ENCODE data around the gene ADAMTS15.

DNA sequence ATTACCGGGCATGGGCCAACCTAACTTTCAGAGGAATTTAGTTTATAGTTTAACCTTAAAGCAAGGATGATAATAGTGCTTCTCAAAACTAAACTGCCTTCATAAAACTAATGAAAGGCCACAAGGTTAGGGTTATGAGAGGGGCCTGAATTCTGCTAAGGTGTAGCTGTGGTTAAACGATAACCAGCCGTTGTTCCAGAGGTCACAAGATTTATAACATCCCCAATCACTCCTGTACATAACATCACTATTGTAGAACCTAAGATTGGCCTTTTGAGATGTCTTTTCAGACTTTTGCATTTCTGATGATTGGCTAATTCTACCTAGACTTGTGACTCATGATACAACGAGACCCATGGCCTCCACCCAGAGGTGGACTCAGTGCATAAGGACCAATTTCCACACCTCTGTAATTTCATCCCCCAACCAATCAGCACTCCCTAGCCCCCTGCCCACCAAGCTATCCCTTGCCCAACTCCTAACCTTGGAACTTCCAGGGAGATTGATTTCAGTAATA lies 69.8 kb downstream of the ADAMTS15 start:
- TF ChIP-seq, protein P1, sequence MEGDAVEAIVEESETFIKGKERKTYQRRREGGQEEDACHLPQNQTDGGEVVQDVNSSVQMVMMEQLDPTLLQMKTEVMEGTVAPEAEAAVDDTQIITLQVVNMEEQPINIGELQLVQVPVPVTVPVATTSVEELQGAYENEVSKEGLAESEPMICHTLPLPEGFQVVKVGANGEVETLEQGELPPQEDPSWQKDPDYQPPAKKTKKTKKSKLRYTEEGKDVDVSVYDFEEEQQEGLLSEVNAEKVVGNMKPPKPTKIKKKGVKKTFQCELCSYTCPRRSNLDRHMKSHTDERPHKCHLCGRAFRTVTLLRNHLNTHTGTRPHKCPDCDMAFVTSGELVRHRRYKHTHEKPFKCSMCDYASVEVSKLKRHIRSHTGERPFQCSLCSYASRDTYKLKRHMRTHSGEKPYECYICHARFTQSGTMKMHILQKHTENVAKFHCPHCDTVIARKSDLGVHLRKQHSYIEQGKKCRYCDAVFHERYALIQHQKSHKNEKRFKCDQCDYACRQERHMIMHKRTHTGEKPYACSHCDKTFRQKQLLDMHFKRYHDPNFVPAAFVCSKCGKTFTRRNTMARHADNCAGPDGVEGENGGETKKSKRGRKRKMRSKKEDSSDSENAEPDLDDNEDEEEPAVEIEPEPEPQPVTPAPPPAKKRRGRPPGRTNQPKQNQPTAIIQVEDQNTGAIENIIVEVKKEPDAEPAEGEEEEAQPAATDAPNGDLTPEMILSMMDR (IDR thresholded peaks at IDR 0.05), result no peak
- TF ChIP-seq POLR2A (IDR thresholded peaks at IDR 0.05), result no peak
